HEK293 (cell line): ENCODE results near the gene PRKCA.

ENCODE experiments used
- CTCF ChIA-PET: fragments of 350-600 bp; formaldehyde crosslinking; extraction: SDS; loops from one replicate; lab custom pipeline; 2021; ENCODE audit warnings: antibody characterized with exemption; lab: Yijun Ruan, JAX
- POLR2A ChIA-PET: fragments of 300-600 bp; formaldehyde crosslinking; extraction: SDS; loops from one replicate; lab custom pipeline; 2020; ENCODE audit warnings: antibody characterized with exemption, inconsistent platforms; lab: Yijun Ruan, JAX
- H3K27ac ChIP-seq: fragments of 200-500 bp; sonication (Bioruptor generic); 2 replicates; pipeline ENCODE4 v1.5.1; 2014; ENCODE audit warnings: low read depth, low read length, control low read depth, inconsistent platforms; ENCODE audit errors: extremely low read depth
- H3K36me3 ChIP-seq, 2 experiments: fragments of 200-500 bp in 1 of 2; sonication (Bioruptor generic) in 1 of 2; 1 replicate in 1 of 2; 2 replicates in 1 of 2; pipeline ENCODE4 v1.5.1; 2014 to 2017; ENCODE audit warnings: inconsistent platforms in 2 of 2, low read length in 2 of 2; ENCODE audit not compliant: control insufficient read depth in 2 of 2, insufficient read depth in 1 of 2
- H3K4me1 ChIP-seq: fragments of 200-500 bp; sonication (Bioruptor generic); 2 replicates; pipeline ENCODE4 v1.5.1; 2014; ENCODE audit warnings: mild to moderate bottlenecking, low read length, inconsistent platforms; ENCODE audit not compliant: control insufficient read depth, insufficient read depth
- H3K4me3 ChIP-seq: 2 replicates; pipeline ENCODE4 v1.5.1; 2011; ENCODE audit warnings: low read depth, mild to moderate bottlenecking, control low read depth, low read length, moderate library complexity
- H3K9me3 ChIP-seq: fragments of 200-500 bp; sonication (Bioruptor generic); 2 replicates; pipeline ENCODE4 v1.5.1; 2014; ENCODE audit warnings: low read depth, low read length, inconsistent platforms; ENCODE audit not compliant: control insufficient read depth, insufficient read depth
- BCL6B ChIP-seq: fragments of 450-650 bp; formaldehyde crosslinking; IDR thresholded peaks from 2 replicates; pipeline ENCODE4 v1.5.1; 2017; ENCODE audit warnings: missing biosample characterization, missing genetic modification characterization
- GFI1B ChIP-seq: fragments of 450-650 bp; formaldehyde crosslinking; IDR thresholded peaks from 2 replicates; pipeline ENCODE4 v1.5.1; 2016; ENCODE audit warnings: missing biosample characterization, missing genetic modification characterization
- PRDM4 ChIP-seq: fragments of 450-650 bp; formaldehyde crosslinking; IDR thresholded peaks from 2 replicates; pipeline ENCODE4 v1.5.1; 2017; ENCODE audit warnings: missing biosample characterization, missing genetic modification characterization
- SCRT1 ChIP-seq: fragments of 450-650 bp; formaldehyde crosslinking; IDR thresholded peaks from 2 replicates; pipeline ENCODE4 v1.5.1; 2016; ENCODE audit warnings: missing biosample characterization, missing genetic modification characterization, borderline replicate concordance
- SCRT2 ChIP-seq: fragments of 450-650 bp; formaldehyde crosslinking; IDR thresholded peaks from 2 replicates; pipeline ENCODE4 v1.5.1; 2016; ENCODE audit warnings: missing biosample characterization, missing genetic modification characterization
- TRIM28 ChIP-seq: IDR thresholded peaks from 2 replicates; pipeline ENCODE4 v1.6.1; 2011; ENCODE audit warnings: low read length, control low read depth, borderline replicate concordance
- ZBTB10 ChIP-seq: fragments of 450-650 bp; formaldehyde crosslinking; IDR thresholded peaks from 2 replicates; pipeline ENCODE4 v1.5.1; 2016; ENCODE audit warnings: missing biosample characterization, missing genetic modification characterization
- ZEB2 ChIP-seq: fragments of 450-650 bp; formaldehyde crosslinking; IDR thresholded peaks from 2 replicates; pipeline ENCODE4 v1.5.1; 2016; ENCODE audit warnings: missing biosample characterization, missing genetic modification characterization
- ZFP41 ChIP-seq: fragments of 450-650 bp; formaldehyde crosslinking; IDR thresholded peaks from 2 replicates; pipeline ENCODE4 v1.5.1; 2016; ENCODE audit warnings: missing biosample characterization, missing genetic modification characterization, borderline replicate concordance
- ZNF112 ChIP-seq: fragments of 450-650 bp; formaldehyde crosslinking; IDR thresholded peaks from 2 replicates; pipeline ENCODE4 v1.5.0; 2017; ENCODE audit warnings: missing biosample characterization, missing genetic modification characterization
- ZNF132 ChIP-seq: fragments of 450-650 bp; formaldehyde crosslinking; IDR thresholded peaks from 2 replicates; pipeline ENCODE4 v1.5.1; 2017; ENCODE audit warnings: missing biosample characterization, missing genetic modification characterization, borderline replicate concordance
- ZNF146 ChIP-seq: fragments of 450-650 bp; formaldehyde crosslinking; IDR thresholded peaks from 2 replicates; pipeline ENCODE4 v1.5.1; 2016; ENCODE audit warnings: missing biosample characterization, missing genetic modification characterization
- ZNF558 ChIP-seq: fragments of 450-650 bp; formaldehyde crosslinking; IDR thresholded peaks from 2 replicates; pipeline ENCODE4 v1.5.1; 2016; ENCODE audit warnings: missing biosample characterization, missing genetic modification characterization
- ZNF624 ChIP-seq: fragments of 450-650 bp; formaldehyde crosslinking; IDR thresholded peaks from 2 replicates; pipeline ENCODE4 v1.5.1; 2017; ENCODE audit warnings: missing biosample characterization, missing genetic modification characterization
- ZNF768 ChIP-seq: fragments of 450-650 bp; formaldehyde crosslinking; IDR thresholded peaks from 2 replicates; pipeline ENCODE4 v1.5.1; 2018; ENCODE audit warnings: missing biosample characterization, mild to moderate bottlenecking, missing genetic modification characterization
- ZNF837 ChIP-seq: fragments of 450-650 bp; formaldehyde crosslinking; IDR thresholded peaks from 2 replicates; pipeline ENCODE4 v1.5.1; 2016; ENCODE audit warnings: missing biosample characterization, missing genetic modification characterization
- ZSCAN5A ChIP-seq: fragments of 450-650 bp; formaldehyde crosslinking; IDR thresholded peaks from 2 replicates; pipeline ENCODE4 v1.5.1; 2016; ENCODE audit warnings: missing biosample characterization, missing genetic modification characterization

The PRKCA gene

DNA sequence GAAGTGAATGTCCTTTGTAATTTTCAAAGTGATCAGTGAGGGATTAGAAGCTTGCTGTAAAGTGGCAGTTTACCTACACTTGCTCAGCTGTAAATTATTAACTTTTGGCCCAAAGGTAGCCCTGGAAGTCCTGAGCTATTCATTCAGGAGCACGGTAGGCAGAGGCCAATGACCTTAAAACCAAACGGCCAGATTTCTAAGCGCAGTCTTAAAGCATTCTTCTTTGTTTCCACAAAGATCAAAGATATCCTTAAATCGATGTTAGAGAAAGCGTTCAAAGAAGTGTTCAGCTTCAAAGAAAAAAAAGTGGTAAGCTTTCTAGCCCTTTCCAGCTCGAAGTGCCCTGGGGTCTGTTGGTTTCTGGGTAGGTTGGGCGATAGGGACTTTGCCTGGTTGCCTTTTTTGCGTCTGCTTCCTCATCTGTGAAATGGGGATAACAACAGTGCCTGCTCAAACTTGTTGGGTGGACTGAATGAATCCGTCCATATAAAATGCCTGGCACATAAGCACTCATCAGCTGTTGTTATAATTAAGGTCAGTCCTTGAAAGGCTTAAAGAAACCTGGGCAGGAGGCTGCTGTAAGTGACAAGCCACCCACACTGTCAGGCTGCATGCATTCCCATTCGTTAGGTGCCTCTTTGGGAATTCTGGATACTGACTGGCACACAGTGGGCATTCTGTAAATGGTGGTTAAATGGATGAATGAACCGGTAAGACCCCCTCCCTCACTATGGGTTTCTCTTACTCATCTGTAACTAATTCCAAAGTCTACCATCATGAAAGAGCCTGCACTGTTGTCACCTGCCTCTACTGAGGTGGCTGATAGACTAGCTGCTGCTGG is 113.2 kb downstream of the PRKCA start (continued):
- no peak for TF ChIP-seq ZEB2
- TF ChIP-seq TRIM28, result no peak
- no peak for TF ChIP-seq GFI1B (tag by site-specific recombination)
- TF ChIP-seq, all 188 proteins: peak for 0

GRCh38 chr17:66416207-66416940 is 114.0 kb downstream of the PRKCA start:
- Histone ChIP-seq H3K9me3 (no peaks in the 10 kb centered on the region), H3K27ac (no peak overlapping the region), H3K4me1 (no peaks in the 10 kb centered on the region), H3K4me3 (no peak overlapping the region), H3K36me3 (no peaks in the 10 kb centered on the region)
- CTCF ChIA-PET, result no interaction called here
- TF ChIP-seq BCL6B (tag by site-specific recombination), result no peak
- no peak for TF ChIP-seq ZBTB10 (tag by site-specific recombination)
- TF ChIP-seq ZFP41, result no peak
- POLR2A ChIA-PET, result no interaction called here

- no peak overlapping the region for H3K4me3 ChIP-seq
- no peaks in the 10 kb centered on the region for H3K9me3 ChIP-seq
- ChIA-PET POLR2A (no interaction called here), CTCF (interaction anchor here (0.5 kb wide), 1 partner anchor 157 kb away, joined by 3 read pairs; no protein-coding TSS in a partner anchor)
- H3K27ac ChIP-seq, result no peak overlapping the region
- TF ChIP-seq SCRT2 (tag by site-specific recombination) (peak; percentile 91), SCRT1 (tag by site-specific recombination) (peak; percentile 77), ZNF768 (tag by site-specific recombination) (no peak), ZNF837 (no peak), ZSCAN5A (tag by site-specific recombination) (no peak)
- no peaks in the 10 kb centered on the region; the same call in 1 of the 2 replicates for H3K4me1 ChIP-seq
- no peaks in the 10 kb centered on the region for H3K36me3 ChIP-seq
These were observed 114.9 kb downstream of the PRKCA start for GRCh38 chr17:66417300-66417719.

GRCh38 chr17:66420961-66421371 is 118.6 kb downstream of the PRKCA start:
- H3K36me3 ChIP-seq, result no peaks in the 10 kb centered on the region
- H3K27ac ChIP-seq, result no peak overlapping the region
- no peak overlapping the region for H3K4me3 ChIP-seq
- peaks cover 14% of the 10 kb centered on the region for H3K4me1 ChIP-seq
- ChIA-PET POLR2A (no interaction called here), CTCF (interaction anchor here (0.6 to 0.9 kb wide), 3 partner anchors 10 to 123 kb away, joined by 3 to 4 read pairs (median 3); no protein-coding TSS in a partner anchor)
- no peak for TF ChIP-seq ZNF558
- no peak for TF ChIP-seq ZNF112 (tag by site-specific recombination)
- TF ChIP-seq ZNF837, result no peak
- TF ChIP-seq ZNF624 (tag by site-specific recombination), result no peak
- TF ChIP-seq PRDM4 (tag by site-specific recombination), result no peak
- TF ChIP-seq TRIM28, result no peak
- no peak for TF ChIP-seq ZNF146 (tag by site-specific recombination)
- TF ChIP-seq ZNF132 (tag by site-specific recombination), result no peak
- TF ChIP-seq, all 188 proteins: peak for 0
- no peaks in the 10 kb centered on the region for H3K9me3 ChIP-seq
